ENCODE results near the gene NELL1.

DNA sequence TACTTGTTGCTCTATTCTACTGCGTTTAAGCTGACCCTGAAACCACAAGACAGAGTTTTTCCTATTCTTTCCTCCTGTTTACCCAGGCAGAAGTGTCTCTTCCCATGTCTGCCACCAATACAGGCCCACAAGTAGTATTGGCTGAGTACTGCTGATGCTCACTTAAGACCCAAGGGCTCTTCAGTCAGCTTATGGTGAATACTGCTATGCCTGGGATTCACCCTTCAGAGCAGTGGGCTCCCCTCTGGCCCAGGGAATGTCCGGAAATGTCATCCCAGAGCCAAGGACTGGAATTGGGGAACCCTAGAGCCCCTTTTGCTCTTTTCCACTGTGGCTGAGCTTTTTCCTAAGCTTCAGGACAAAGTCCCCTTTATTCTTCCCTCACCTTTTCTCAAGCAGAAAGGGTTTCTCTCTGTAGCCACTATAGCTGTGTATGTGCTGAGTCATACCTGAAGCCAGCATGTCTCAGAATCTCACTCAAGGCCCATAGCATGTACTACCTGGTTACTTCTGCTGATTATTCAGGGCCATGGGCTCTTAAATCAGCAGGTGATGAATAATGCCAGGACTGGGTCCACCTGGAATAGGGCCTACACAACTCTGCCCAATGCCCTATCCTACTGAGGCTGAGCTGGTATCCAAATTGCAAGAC, 777.7 kb downstream of the NELL1 start:
- TF ChIP-seq POLR2AphosphoS5 (IDR thresholded peaks at IDR 0.05; ENCODE audit: borderline replicate concordance, low read depth, low read length) (no peak), EZH2 (IDR thresholded peaks at IDR 0.05) (no peak), FOXP2 (optimal IDR thresholded peaks at IDR 0.05; ENCODE audit: control extremely low read depth, extremely low read length, insufficient read depth) (no peak)

All from SK-N-MC (cell line).